Naive thymus-derived CD4-positive, alpha-beta T cell (primary cell): ENCODE measurements around the gene GNAO1. TPM values are rescaled to one million over a fixed set of nuclear protein-coding genes. Genes with fewer than 3 reads are reported as not detected.

Experiments
- ATAC-seq: fragments of 150-1000 bp; cut with Tn5 transposase; 2 replicates; pipeline ENCODE4 v1.10.0; 2021; ENCODE audit warnings: mild to moderate bottlenecking, moderate library complexity
- CTCF ChIA-PET: fragments of 350-600 bp; sonication (Branson Sonifier 250); formaldehyde crosslinking; loops from one replicate; lab custom pipeline; 2021; ENCODE audit warnings: antibody characterized with exemption; lab: Charles Lee
- POLR2A ChIA-PET: fragments of 350-600 bp; sonication (Branson Sonifier 250); formaldehyde crosslinking; loops from one replicate; lab custom pipeline; 2021; ENCODE audit warnings: antibody characterized with exemption, inconsistent platforms; lab: Charles Lee
- DNase-seq, 9 donors: peaks; one replicate each; pipeline versions ENCODE4 v3.0.0 to v3.0.0-alpha.2; 2020 to 2022; ENCODE audit warnings: mixed read lengths in 1 of 9
- H3K27ac ChIP-seq: one replicate; pipeline ENCODE4 v1.7.0; 2013; ENCODE audit warnings: mild to moderate bottlenecking, low read depth, low read length, moderate library complexity
- H3K27me3 ChIP-seq, 2 donors: one replicate each; pipeline ENCODE4 v1.7.0; 2013; ENCODE audit warnings: low read length in 2 of 2, mild to moderate bottlenecking in 2 of 2, moderate library complexity in 2 of 2; ENCODE audit not compliant: control insufficient read depth in 2 of 2, insufficient read depth in 2 of 2
- H3K36me3 ChIP-seq, 3 experiments: 1 replicate in 2 of 3; 2 replicates in 1 of 3; pipeline ENCODE4 v1.7.0; 2013; ENCODE audit warnings: low read length in 3 of 3, mild to moderate bottlenecking in 3 of 3, moderate library complexity in 1 of 3; ENCODE audit not compliant: insufficient read depth in 3 of 3, control insufficient read depth in 2 of 3
- H3K4me1 ChIP-seq, 2 donors: one replicate each; pipeline ENCODE4 v1.7.0; 2013; ENCODE audit warnings: low read length in 2 of 2, mild to moderate bottlenecking in 2 of 2, moderate library complexity in 1 of 2; ENCODE audit not compliant: control insufficient read depth in 2 of 2, insufficient read depth in 2 of 2
- H3K4me3 ChIP-seq: 2 replicates; pipeline ENCODE4 v1.7.0; 2013; ENCODE audit warnings: mild to moderate bottlenecking, low read length
- H3K9me3 ChIP-seq, 3 experiments: 1 replicate in 2 of 3; 2 replicates in 1 of 3; pipeline ENCODE4 v1.7.0; 2013; ENCODE audit warnings: low read length in 3 of 3; ENCODE audit not compliant: control insufficient read depth in 2 of 3
- H3K27ac Mint-ChIP-seq, 9 donors: one replicate each; pipeline ENCODE4 v1.8.0; 2020 to 2022; ENCODE audit warnings: mixed read lengths in 9 of 9, mild to moderate bottlenecking in 8 of 9, moderate library complexity in 5 of 9, inconsistent platforms in 2 of 9
- H3K27me3 Mint-ChIP-seq, 5 donors: one replicate each; pipeline ENCODE4 v1.8.0; 2021 to 2022; ENCODE audit warnings: mixed read lengths in 5 of 5, mild to moderate bottlenecking in 1 of 5
- H3K36me3 Mint-ChIP-seq, 5 donors: one replicate each; pipeline ENCODE4 v1.8.0; 2020 to 2022; ENCODE audit warnings: mixed read lengths in 5 of 5, mild to moderate bottlenecking in 3 of 5, inconsistent platforms in 1 of 5
- H3K4me1 Mint-ChIP-seq, 7 donors: one replicate each; pipeline ENCODE4 v1.8.0; 2020 to 2022; ENCODE audit warnings: mixed read lengths in 7 of 7, mild to moderate bottlenecking in 3 of 7, inconsistent platforms in 1 of 7
- H3K4me3 Mint-ChIP-seq, 10 donors: one replicate each; pipeline ENCODE4 v1.8.0; 2020 to 2022; ENCODE audit warnings: mild to moderate bottlenecking in 10 of 10, mixed read lengths in 10 of 10, moderate library complexity in 6 of 10, inconsistent platforms in 2 of 10
- H3K9me3 Mint-ChIP-seq, 11 donors: one replicate each; pipeline ENCODE4 v1.8.0; 2020 to 2022; ENCODE audit warnings: mixed read lengths in 11 of 11, mild to moderate bottlenecking in 4 of 11, inconsistent platforms in 1 of 11, moderate library complexity in 1 of 11
- intact Hi-C, 2 donors: fragments of 100-400 bp; cut with micrococcal nuclease; formaldehyde crosslinking; loops; one replicate each; pipeline ENCODE4 v1.15.1; 2023
- polyA plus RNA-seq, 2 donors: library from polyadenylated mRNA; unstranded; fragments of 300-500 nt; fragmentation: Illumina TruSeq; gene quantifications; one replicate each; pipeline ENCODE4 v1.2.3, GENCODE V29; 2021
- total RNA-seq, 6 experiments: library from RNA in 5 of 6; stranded (reverse) in 5 of 6; gene quantifications; 1 replicate in 5 of 6; 2 replicates in 1 of 6; pipeline ENCODE4 v1.2.3 and lab custom pipeline; 2021 to 2026

Gene GNAO1
- total and polyA plus RNA-seq, 7 experiments from 2014 or later = 0.43 to 5.4 (median 0.80) TPM; not detected in 2

DNA sequence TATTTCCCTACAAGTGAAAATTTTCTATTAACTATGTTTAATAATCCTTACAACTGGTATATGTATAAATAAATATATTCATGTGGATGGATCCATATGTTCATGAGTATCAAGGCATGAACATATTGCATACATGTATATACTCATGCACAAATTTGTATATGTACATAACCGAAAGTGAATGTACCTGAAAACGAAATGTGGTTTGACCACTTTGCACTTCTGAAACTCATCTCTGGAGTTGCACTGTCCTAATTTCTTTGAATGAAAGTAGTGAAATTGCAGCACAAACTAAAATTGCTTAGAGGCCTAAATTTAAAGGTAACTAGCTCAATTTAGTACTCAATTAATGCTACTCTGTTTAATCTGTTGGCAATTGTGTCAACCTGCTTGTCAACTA is 27.4 kb upstream of the GNAO1 start:
- Mint-ChIP-seq H3K27me3 (peaks cover 6 to 32% (median 7%) of the 10 kb centered on the region in 5 donors), H3K27ac (no peak overlapping the region), H3K9me3 (peaks cover 0 to 2% (median 0%) of the 10 kb centered on the region in 11 donors), H3K4me1 (peaks cover 0 to 5% (median 0%) of the 10 kb centered on the region in 7 donors), H3K4me3 (no peak overlapping the region), H3K36me3 (no peaks in the 10 kb centered on the region)
- H3K27me3 ChIP-seq = no peaks in the 10 kb centered on the region
- no peaks in the 10 kb centered on the region for H3K9me3 ChIP-seq
- no peaks in the 10 kb centered on the region for H3K36me3 ChIP-seq
- DNase-seq = no peak
- ChIA-PET POLR2A (no interaction called here), CTCF (interaction anchor here (0.6 kb wide), 1 partner anchor 45 kb away, joined by 3 read pairs; no protein-coding TSS in a partner anchor)
- no peaks in the 10 kb centered on the region for H3K4me1 ChIP-seq
- H3K4me3 ChIP-seq = no peak overlapping the region
- intact Hi-C loops = no loop called here
- ATAC-seq = no peak
- H3K27ac ChIP-seq = no peak overlapping the region

DNA sequence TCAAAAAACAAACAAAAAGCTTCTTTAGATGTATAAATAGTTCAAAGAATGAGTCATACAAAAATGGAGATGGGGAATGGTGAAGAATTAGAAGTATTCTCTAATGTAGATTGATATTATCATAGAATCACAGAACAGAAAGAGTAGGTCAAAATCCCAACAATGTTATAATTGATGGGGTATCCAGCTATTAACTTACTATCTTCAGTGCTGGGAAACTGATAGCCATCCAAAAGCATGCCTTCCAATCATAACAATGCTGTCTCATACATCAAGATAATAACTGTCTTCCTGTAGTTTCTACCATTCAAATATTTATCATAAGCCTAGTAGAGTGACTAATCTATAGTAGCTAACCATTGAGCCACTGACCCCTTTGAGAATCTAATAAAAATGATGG is 26.7 kb upstream of the GNAO1 start:
- Mint-ChIP-seq H3K4me3 (no peak overlapping the region), H3K9me3 (peaks cover 0 to 2% (median 0%) of the 10 kb centered on the region in 11 donors), H3K27ac (no peak overlapping the region), H3K27me3 (peaks cover 6 to 32% (median 7%) of the 10 kb centered on the region in 5 donors), H3K36me3 (no peaks in the 10 kb centered on the region), H3K4me1 (peaks cover 0 to 5% (median 0%) of the 10 kb centered on the region in 7 donors)
- H3K4me1 ChIP-seq = no peaks in the 10 kb centered on the region
- POLR2A ChIA-PET = no interaction called here
- ATAC-seq = no peak
- no peaks in the 10 kb centered on the region for H3K36me3 ChIP-seq
- H3K4me3 ChIP-seq = no peak overlapping the region
- CTCF ChIA-PET = no interaction called here
- H3K27ac ChIP-seq = no peak overlapping the region
- no peaks in the 10 kb centered on the region for H3K9me3 ChIP-seq
- no peak for DNase-seq
- no peaks in the 10 kb centered on the region for H3K27me3 ChIP-seq
- intact Hi-C loops = no loop called here

DNA sequence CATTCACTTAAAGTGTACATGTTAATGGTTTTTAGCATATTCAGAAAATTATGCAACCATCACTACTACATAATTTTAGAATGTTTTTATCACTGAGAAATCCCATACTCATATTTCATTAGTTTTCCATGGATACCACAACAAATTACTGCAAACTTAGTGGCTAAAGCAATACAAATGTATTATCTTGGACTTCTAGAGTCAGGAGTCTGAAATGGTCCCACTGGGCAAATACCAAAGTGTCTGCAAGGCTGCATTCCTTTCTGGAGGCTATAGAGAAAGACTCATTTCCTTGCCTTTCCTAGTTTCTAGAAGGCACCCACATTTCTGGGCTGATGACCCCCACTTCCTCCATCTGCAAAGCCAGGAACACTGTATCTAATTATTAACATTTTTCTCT is 16.9 kb upstream of the GNAO1 start:
- H3K36me3 ChIP-seq = no peaks in the 10 kb centered on the region
- H3K9me3 Mint-ChIP-seq = peaks cover 3 to 55% (median 19%) of the 10 kb centered on the region in 11 donors
- H3K27me3 ChIP-seq = no peaks in the 10 kb centered on the region
- ChIA-PET POLR2A (no interaction called here), CTCF (no interaction called here)
- no peak overlapping the region for H3K27ac ChIP-seq
- no peaks in the 10 kb centered on the region for H3K9me3 ChIP-seq
- H3K27ac Mint-ChIP-seq = no peak overlapping the region
- no peaks in the 10 kb centered on the region for H3K4me1 ChIP-seq
- ATAC-seq (no peak), DNase-seq (no peak)
- H3K36me3 Mint-ChIP-seq = peaks cover 0 to 5% (median 0%) of the 10 kb centered on the region in 5 donors
- H3K27me3 Mint-ChIP-seq = peaks cover 16 to 58% (median 39%) of the 10 kb centered on the region in 5 donors
- no peak overlapping the region for H3K4me3 ChIP-seq
- H3K4me1 Mint-ChIP-seq = no peaks in the 10 kb centered on the region
- no peak overlapping the region for H3K4me3 Mint-ChIP-seq
- intact Hi-C loops = no loop called here

DNA sequence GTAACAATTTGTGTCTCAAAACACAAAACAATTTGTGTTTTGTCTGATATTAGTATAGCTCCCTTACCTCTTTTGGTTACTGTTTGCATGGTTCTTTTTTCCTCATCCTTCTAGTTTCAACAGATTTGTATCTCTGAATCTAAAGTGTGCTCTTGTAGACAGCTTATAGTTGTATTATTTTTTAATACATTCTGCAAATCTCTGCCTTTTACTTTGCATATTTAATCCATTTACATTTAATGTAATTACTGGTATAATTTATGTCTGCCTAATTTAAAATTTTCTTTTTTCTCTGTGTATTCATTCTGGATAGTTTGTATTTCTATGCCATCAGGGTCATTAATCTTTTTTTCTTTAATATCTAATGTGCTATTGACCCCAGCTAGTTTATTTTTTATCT is 9.9 kb upstream of the GNAO1 start:
- no peak overlapping the region for H3K27ac Mint-ChIP-seq
- peaks cover 40 to 82% (median 73%) of the 10 kb centered on the region in 5 donors for H3K27me3 Mint-ChIP-seq
- intact Hi-C loops = no loop called here
- H3K9me3 Mint-ChIP-seq = peaks cover 0 to 49% (median 16%) of the 10 kb centered on the region in 11 donors
- no peaks in the 10 kb centered on the region for H3K4me1 ChIP-seq
- no peaks in the 10 kb centered on the region for H3K36me3 ChIP-seq
- ChIA-PET POLR2A (no interaction called here), CTCF (no interaction called here)
- DNase-seq (no peak), ATAC-seq (no peak)
- no peak overlapping the region for H3K27ac ChIP-seq
- no peaks in the 10 kb centered on the region for H3K9me3 ChIP-seq
- peaks cover 0 to 2% (median 0%) of the 10 kb centered on the region in 7 donors for H3K4me1 Mint-ChIP-seq
- peaks cover 0 to 10% (median 0%) of the 10 kb centered on the region in 5 donors for H3K36me3 Mint-ChIP-seq
- no peak overlapping the region for H3K4me3 Mint-ChIP-seq
- H3K27me3 ChIP-seq = no peaks in the 10 kb centered on the region
- no peak overlapping the region for H3K4me3 ChIP-seq

DNA sequence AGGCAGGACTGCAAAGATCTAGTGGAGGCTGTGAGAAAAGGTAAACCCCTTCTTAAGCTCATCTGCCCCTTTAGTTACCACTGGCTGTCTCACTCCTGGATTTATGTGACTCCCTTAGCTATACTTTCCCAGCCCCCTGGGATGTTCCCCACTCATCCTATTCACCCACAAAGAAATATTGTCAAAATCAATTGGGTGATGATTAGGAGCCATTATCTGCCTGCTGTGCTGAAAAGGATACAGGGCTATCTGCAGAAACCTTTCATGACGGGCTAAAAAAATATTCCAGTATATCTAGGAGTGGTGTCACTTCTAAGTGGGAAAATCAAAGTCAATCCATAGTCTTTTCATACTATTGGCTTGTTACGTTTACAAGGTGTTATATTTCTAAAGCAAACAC is 8.0 kb upstream of the GNAO1 start:
- Histone ChIP-seq H3K27me3 (no peaks in the 10 kb centered on the region), H3K4me1 (no peaks in the 10 kb centered on the region), H3K27ac (no peak overlapping the region), H3K4me3 (no peak overlapping the region), H3K36me3 (no peaks in the 10 kb centered on the region), H3K9me3 (no peaks in the 10 kb centered on the region)
- ChIA-PET CTCF (no interaction called here), POLR2A (no interaction called here)
- H3K4me3 Mint-ChIP-seq = no peak overlapping the region
- peaks cover 0 to 10% (median 0%) of the 10 kb centered on the region in 5 donors for H3K36me3 Mint-ChIP-seq
- peaks cover 44 to 85% (median 75%) of the 10 kb centered on the region in 5 donors for H3K27me3 Mint-ChIP-seq
- peaks cover 0 to 2% (median 0%) of the 10 kb centered on the region in 7 donors for H3K4me1 Mint-ChIP-seq
- intact Hi-C loops = no loop called here
- ATAC-seq (no peak), DNase-seq (no peak)
- no peak overlapping the region for H3K27ac Mint-ChIP-seq
- peaks cover 0 to 44% (median 16%) of the 10 kb centered on the region in 11 donors for H3K9me3 Mint-ChIP-seq

DNA sequence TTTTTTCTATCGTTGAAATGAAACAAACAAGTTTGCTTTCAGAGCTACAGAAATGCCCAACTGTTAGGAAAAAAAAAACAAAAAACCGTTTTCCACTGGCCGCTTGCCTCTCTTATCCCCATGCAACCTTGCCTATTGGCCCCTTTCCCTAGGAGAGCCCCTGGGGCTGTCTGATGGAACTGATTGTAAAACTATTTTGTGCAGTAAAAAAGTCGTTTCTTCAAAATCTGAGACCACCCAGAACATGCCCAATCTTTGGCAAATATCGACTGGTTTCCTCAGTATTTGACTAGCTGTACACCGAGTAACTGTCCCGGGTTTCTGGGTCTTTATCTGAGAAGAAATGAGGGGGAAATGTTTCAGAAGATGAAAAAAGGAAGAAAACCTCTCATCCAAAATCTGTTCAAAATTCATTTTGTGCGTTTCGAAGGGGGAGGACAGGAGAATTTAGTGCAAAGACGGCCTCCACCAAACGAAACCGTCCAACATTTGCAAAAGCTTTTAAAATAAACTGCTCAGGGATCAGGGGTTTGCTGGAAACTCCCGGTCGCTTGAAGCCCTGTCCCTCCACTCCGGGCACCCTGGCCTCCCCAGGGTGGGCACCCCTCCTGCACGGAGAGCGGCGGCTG is 1.1 kb upstream of the GNAO1 start:
- Histone ChIP-seq H3K27ac (no peak overlapping the region), H3K9me3 (no peaks in the 10 kb centered on the region), H3K4me3 (peak overlapping the region; percentile 52), H3K4me1 (peaks cover 12 to 17% of the 10 kb centered on the region in 2 donors), H3K36me3 (no peaks in the 10 kb centered on the region), H3K27me3 (peaks cover 0 to 13% of the 10 kb centered on the region in 2 donors)
- Mint-ChIP-seq H3K4me3 (peak overlapping the region; percentile 65 to 82 (median 77)), H3K27ac (no peak overlapping the region), H3K4me1 (peaks cover 16 to 32% (median 25%) of the 10 kb centered on the region in 7 donors), H3K36me3 (peaks cover 0 to 6% (median 0%) of the 10 kb centered on the region in 5 donors), H3K27me3 (peaks cover 44 to 89% (median 50%) of the 10 kb centered on the region in 5 donors), H3K9me3 (peaks cover 0 to 5% (median 0%) of the 10 kb centered on the region in 11 donors)
- ATAC-seq = no peak
- POLR2A ChIA-PET = no interaction called here
- intact Hi-C loops = loop anchor here in 1 of 2 donors (2.0 to 10.0 kb wide), 6 partner anchors 37 to 1905 kb away; partner anchors contain the start of genes AMFR, IRX3, LPCAT2 and NUDT21
- no peak for DNase-seq
- CTCF ChIA-PET = no interaction called here
